Measurements from ENCODE around the gene LGALS3BP. TPM values are rescaled to one million over a fixed set of nuclear protein-coding genes. Genes with fewer than 3 reads are reported as not detected.
A peak's percentile ranks its signal among the peaks of the same experiment; 100 is the strongest.

The LGALS3BP gene
- total RNA-seq, 1 experiment from 2014 or later, result 389 TPM

DNA sequence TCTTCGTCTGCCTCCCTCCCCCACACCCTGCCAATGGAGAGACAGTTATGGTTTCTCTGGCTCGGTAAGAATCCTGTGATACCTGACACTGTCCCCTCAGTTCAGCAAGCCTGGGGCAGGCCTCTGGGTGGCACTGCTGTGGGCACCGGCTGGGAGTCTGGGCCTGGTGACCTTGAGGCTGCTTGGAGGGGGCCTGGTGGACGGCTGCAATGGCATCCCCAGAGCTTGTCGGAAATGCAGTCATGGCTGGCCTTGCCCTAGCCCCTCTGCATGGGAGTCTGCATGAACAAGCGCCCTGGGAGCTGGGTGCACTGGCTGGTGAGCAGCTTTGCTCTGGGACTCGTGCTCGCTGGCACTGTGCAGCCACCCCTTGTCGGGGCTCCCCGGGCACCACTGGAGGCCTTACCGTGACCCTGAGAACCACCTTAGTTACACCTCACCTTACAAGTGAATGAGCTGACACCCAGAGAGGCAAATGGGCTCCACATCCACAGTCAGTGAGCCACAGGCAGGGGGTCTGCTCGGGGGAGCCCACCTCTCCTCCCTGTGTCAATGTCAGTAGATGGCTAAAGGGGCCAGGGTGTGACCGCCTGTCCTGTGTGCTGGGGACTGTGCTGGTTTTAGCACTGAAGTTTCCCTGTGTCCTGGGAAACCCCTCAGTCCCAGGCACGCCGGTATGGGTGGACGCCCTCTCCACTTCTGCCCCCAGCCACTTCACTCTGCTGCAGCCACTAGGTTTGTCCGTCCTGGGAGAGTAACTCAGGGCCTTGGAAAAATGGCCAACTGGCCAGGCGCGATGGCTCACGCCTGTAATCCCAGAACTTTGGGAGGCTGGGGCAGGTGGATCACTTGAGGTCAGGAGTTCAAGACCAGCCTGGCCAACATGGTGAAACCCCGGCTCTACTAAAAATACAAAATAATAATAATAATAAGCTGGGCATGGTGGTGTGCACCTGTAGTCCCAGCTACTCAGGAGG lies 1.4 kb downstream of the LGALS3BP start:
- Histone ChIP-seq H3K4me3 (replicated peaks in 1 of 2; ENCODE audit: low read depth in 1 of 2, low read length in 2 of 2) (peak overlapping the region; percentile 81 to 83), H4K20me1 (ENCODE audit: insufficient read depth) (no peaks in the 10 kb centered on the region), H3K4me2 (ENCODE audit: low read length) (peak overlapping the region; percentile 95), H3K79me2 (ENCODE audit: insufficient read depth, low read length) (peaks cover 31% of the 10 kb centered on the region), H3K9me2 (ENCODE audit: insufficient read depth) (no peaks in the 10 kb centered on the region), H3K36me3 (ENCODE audit: control insufficient read depth in 1 of 2, insufficient read depth in 2 of 2, low read length in 2 of 2) (peaks cover 14 to 24% of the 10 kb centered on the region in 2 experiments; a peak in 3 of 4 replicates), H2AFZ (ENCODE audit: low read depth, low read length, poor library complexity, severe bottlenecking) (no peak overlapping the region), H3K9me3 (ENCODE audit: control insufficient read depth in 1 of 2, insufficient read depth in 1 of 2, low read depth in 1 of 2, low read length in 2 of 2) (no peaks in the 10 kb centered on the region), H3K4me1 (ENCODE audit: control insufficient read depth in 1 of 2, insufficient read depth in 2 of 2, low read length in 2 of 2) (peaks cover 35 to 57% of the 10 kb centered on the region in 2 experiments), H3K27ac (ENCODE audit: low read depth, low read length) (peak overlapping the region; percentile 66), H3K27me3 (ENCODE audit: insufficient read depth, low read length) (no peaks in the 10 kb centered on the region), H3K9ac (ENCODE audit: low read length) (peak overlapping the region; percentile 80)
- ATAC-seq (peak; percentile 31), DNase-seq (ENCODE audit: low read depth, low spot score) (no peak)
- BruUV-seq (replicated peaks), result no TSS peak
- TF ChIP-seq TCF7L2 (IDR thresholded peaks at IDR 0.05; ENCODE audit: borderline replicate concordance, extremely low read depth, insufficient read depth, insufficient read length), result peak; percentile 45
- no peak for TF ChIP-seq CEBPB (IDR thresholded peaks at IDR 0.05; ENCODE audit: low read depth)
- TF ChIP-seq, protein P1, sequence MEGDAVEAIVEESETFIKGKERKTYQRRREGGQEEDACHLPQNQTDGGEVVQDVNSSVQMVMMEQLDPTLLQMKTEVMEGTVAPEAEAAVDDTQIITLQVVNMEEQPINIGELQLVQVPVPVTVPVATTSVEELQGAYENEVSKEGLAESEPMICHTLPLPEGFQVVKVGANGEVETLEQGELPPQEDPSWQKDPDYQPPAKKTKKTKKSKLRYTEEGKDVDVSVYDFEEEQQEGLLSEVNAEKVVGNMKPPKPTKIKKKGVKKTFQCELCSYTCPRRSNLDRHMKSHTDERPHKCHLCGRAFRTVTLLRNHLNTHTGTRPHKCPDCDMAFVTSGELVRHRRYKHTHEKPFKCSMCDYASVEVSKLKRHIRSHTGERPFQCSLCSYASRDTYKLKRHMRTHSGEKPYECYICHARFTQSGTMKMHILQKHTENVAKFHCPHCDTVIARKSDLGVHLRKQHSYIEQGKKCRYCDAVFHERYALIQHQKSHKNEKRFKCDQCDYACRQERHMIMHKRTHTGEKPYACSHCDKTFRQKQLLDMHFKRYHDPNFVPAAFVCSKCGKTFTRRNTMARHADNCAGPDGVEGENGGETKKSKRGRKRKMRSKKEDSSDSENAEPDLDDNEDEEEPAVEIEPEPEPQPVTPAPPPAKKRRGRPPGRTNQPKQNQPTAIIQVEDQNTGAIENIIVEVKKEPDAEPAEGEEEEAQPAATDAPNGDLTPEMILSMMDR (IDR thresholded peaks at IDR 0.05 in 2 of 3, conservative IDR thresholded peaks at IDR 0.05 in 1 of 3; ENCODE audit: borderline replicate concordance in 1 of 3, insufficient read depth in 1 of 3, low read depth in 2 of 3, low read length in 2 of 3), result peak in 2 of 3 experiments; percentile 39 to 45; a peak in 3 of 6 replicates
- intact Hi-C loops (cut with micrococcal nuclease), result loop anchor here (5.0 kb wide), 1 partner anchor 811 kb away; the partner anchor contains the start of gene SYNGR2
- POLR2A ChIA-PET, result interaction anchor here (0.6 to 1.6 kb wide), 2 partner anchors 61 to 116 kb away, joined by 3 to 4 read pairs; no protein-coding TSS in a partner anchor
- CTCF ChIA-PET, result interaction anchor here (1.7 kb wide), 1 partner anchor 112 kb away, joined by 6 read pairs; no protein-coding TSS in a partner anchor
- RAD21 ChIA-PET (ENCODE audit: low non-redundant PET in 1 of 2, low total read pairs in 2 of 2, uncharacterized antibody in 2 of 2, unreplicated experiment in 2 of 2), result no interaction called here

DNA sequence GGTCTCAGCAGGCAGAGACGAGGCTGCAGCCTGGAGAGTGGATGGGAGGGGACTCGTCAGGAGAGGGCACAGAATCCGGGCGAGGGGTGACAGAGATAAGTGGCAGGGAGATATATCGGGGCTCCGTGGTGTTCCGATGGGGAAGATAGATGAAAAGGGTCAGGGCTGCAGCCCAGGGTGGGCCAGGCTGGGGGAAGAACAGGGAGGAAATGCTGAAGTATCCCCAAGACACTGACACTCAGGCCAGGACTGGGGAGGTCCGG lies 2.1 kb downstream of the LGALS3BP start:
- ChIA-PET CTCF (interaction anchor here (1.7 kb wide), 1 partner anchor 112 kb away, joined by 6 read pairs; no protein-coding TSS in a partner anchor), POLR2A (no interaction called here), RAD21 (ENCODE audit: low non-redundant PET in 1 of 2, low total read pairs in 2 of 2, uncharacterized antibody in 2 of 2, unreplicated experiment in 2 of 2) (no interaction called here)
- Histone ChIP-seq H3K27me3 (ENCODE audit: insufficient read depth, low read length) (no peaks in the 10 kb centered on the region), H3K9me3 (ENCODE audit: control insufficient read depth in 1 of 2, insufficient read depth in 1 of 2, low read depth in 1 of 2, low read length in 2 of 2) (no peaks in the 10 kb centered on the region), H3K9ac (ENCODE audit: low read length) (no peak overlapping the region), H4K20me1 (ENCODE audit: insufficient read depth) (no peaks in the 10 kb centered on the region), H2AFZ (ENCODE audit: low read depth, low read length, poor library complexity, severe bottlenecking) (no peak overlapping the region), H3K79me2 (ENCODE audit: insufficient read depth, low read length) (peaks cover 31% of the 10 kb centered on the region), H3K36me3 (ENCODE audit: control insufficient read depth in 1 of 2, insufficient read depth in 2 of 2, low read length in 2 of 2) (peaks cover 14 to 25% of the 10 kb centered on the region in 2 experiments; a peak in 3 of 4 replicates), H3K4me1 (ENCODE audit: control insufficient read depth in 1 of 2, insufficient read depth in 2 of 2, low read length in 2 of 2) (peaks cover 35 to 57% of the 10 kb centered on the region in 2 experiments), H3K27ac (ENCODE audit: low read depth, low read length) (peak overlapping the region; percentile 66; the same call in 1 of the 2 replicates), H3K9me2 (ENCODE audit: insufficient read depth) (no peaks in the 10 kb centered on the region), H3K4me3 (replicated peaks in 1 of 2; ENCODE audit: low read depth in 1 of 2, low read length in 2 of 2) (peak overlapping the region; percentile 81 to 83; a peak in 1 of 4 replicates), H3K4me2 (ENCODE audit: low read length) (peak overlapping the region; percentile 95)
- no peak for ATAC-seq
- no peak for DNase-seq (ENCODE audit: low read depth, low spot score)
- no TSS peak for BruUV-seq (replicated peaks)
- no peak for TF ChIP-seq FOSL1 (IDR thresholded peaks at IDR 0.05; ENCODE audit: low read depth)
- TF ChIP-seq EGR1 (IDR thresholded peaks at IDR 0.05; ENCODE audit: low read depth), result no peak
- intact Hi-C loops (cut with micrococcal nuclease), result loop anchor here (5.0 kb wide), 1 partner anchor 810 kb away; the partner anchor contains the start of gene SYNGR2
